ENCODE results near the gene IMMP2L. TPM values are rescaled to one million over a fixed set of nuclear protein-coding genes. Genes with fewer than 3 reads are reported as not detected.

IMMP2L gene
- total and polyA plus RNA-seq, 4 donors, result 7.3 to 21.1 (median 12.4) TPM

GRCh38 chr7:111168182-111168581 lies 394.1 kb downstream of the IMMP2L start:
- 73% methylated on average over 2 of the region's 2 CpGs for WGBS
- no peaks in the 10 kb centered on the region for H3K9me3 ChIP-seq (ENCODE audit: control insufficient read depth in 4 of 4, low read length in 3 of 4)
- H3K4me3 ChIP-seq (ENCODE audit: low read depth in 1 of 3, low read length in 3 of 3), result no peak overlapping the region
- H3K4me1 ChIP-seq (ENCODE audit: control insufficient read depth in 4 of 4, insufficient read depth in 4 of 4, low read length in 3 of 4), result no peaks in the 10 kb centered on the region
- TF ChIP-seq ATF3 (IDR thresholded peaks at IDR 0.05) (no peak), TAF1 (conservative IDR thresholded peaks at IDR 0.05) (no peak), JUND (IDR thresholded peaks at IDR 0.05) (no peak), HNF4A (conservative IDR thresholded peaks at IDR 0.05) (no peak), MAX (IDR thresholded peaks at IDR 0.05) (no peak), GABPA (IDR thresholded peaks at IDR 0.05 in 1 of 2, conservative IDR thresholded peaks at IDR 0.05 in 1 of 2) (no peak), FOXA1 (IDR thresholded peaks at IDR 0.05) (no peak), EGR1 (IDR thresholded peaks at IDR 0.05; ENCODE audit: low read depth in 2 of 2) (no peak), REST (IDR thresholded peaks at IDR 0.05) (no peak)
- H3K9ac ChIP-seq (ENCODE audit: low read depth in 1 of 2, low read length in 2 of 2), result no peak overlapping the region
- H3K27me3 ChIP-seq (ENCODE audit: control insufficient read depth in 4 of 4, insufficient read depth in 4 of 4, low read length in 3 of 4), result no peaks in the 10 kb centered on the region
- H3K36me3 ChIP-seq (ENCODE audit: control insufficient read depth in 4 of 4, insufficient read depth in 3 of 4, low read depth in 1 of 4, low read length in 3 of 4), result no peaks in the 10 kb centered on the region
- no peak overlapping the region for H3K27ac ChIP-seq (ENCODE audit: low read depth in 1 of 2, low read length in 2 of 2)
- no peak for DNase-seq (ENCODE audit: low spot score)

- 93% methylated on average over 1 of the region's 1 CpG for WGBS
- Histone ChIP-seq H3K4me1 (ENCODE audit: control insufficient read depth in 4 of 4, insufficient read depth in 4 of 4, low read length in 3 of 4) (no peaks in the 10 kb centered on the region), H3K36me3 (ENCODE audit: control insufficient read depth in 4 of 4, insufficient read depth in 3 of 4, low read depth in 1 of 4, low read length in 3 of 4) (no peaks in the 10 kb centered on the region), H3K27me3 (ENCODE audit: control insufficient read depth in 4 of 4, insufficient read depth in 4 of 4, low read length in 3 of 4) (no peaks in the 10 kb centered on the region), H3K9me3 (ENCODE audit: control insufficient read depth in 4 of 4, low read length in 3 of 4) (no peaks in the 10 kb centered on the region), H3K4me3 (ENCODE audit: low read depth in 1 of 3, low read length in 3 of 3) (no peak overlapping the region), H3K9ac (ENCODE audit: low read depth in 1 of 2, low read length in 2 of 2) (no peak overlapping the region), H3K27ac (ENCODE audit: low read depth in 1 of 2, low read length in 2 of 2) (no peak overlapping the region)
- TF ChIP-seq GABPA (IDR thresholded peaks at IDR 0.05 in 1 of 2, conservative IDR thresholded peaks at IDR 0.05 in 1 of 2), result no peak
- TF ChIP-seq RXRA (IDR thresholded peaks at IDR 0.05), result no peak
- no peak for TF ChIP-seq HNF4A (conservative IDR thresholded peaks at IDR 0.05)
- TF ChIP-seq ZBTB33 (IDR thresholded peaks at IDR 0.05), result no peak
- no peak for TF ChIP-seq CTCF (IDR thresholded peaks at IDR 0.05; ENCODE audit: low read depth, low read length, missing input control)
- no peak for TF ChIP-seq ATF3 (IDR thresholded peaks at IDR 0.05)
- no peak for TF ChIP-seq SP1 (IDR thresholded peaks at IDR 0.05)
- TF ChIP-seq HNF4G (IDR thresholded peaks at IDR 0.05), result no peak
- no peak for TF ChIP-seq EGR1 (IDR thresholded peaks at IDR 0.05; ENCODE audit: low read depth in 2 of 2)
- no peak for TF ChIP-seq JUND (IDR thresholded peaks at IDR 0.05)
- no peak for TF ChIP-seq NR2F2 (IDR thresholded peaks at IDR 0.05)
- no peak for TF ChIP-seq TAF1 (conservative IDR thresholded peaks at IDR 0.05)
- no peak for TF ChIP-seq REST (IDR thresholded peaks at IDR 0.05)
- no peak for TF ChIP-seq MAX (IDR thresholded peaks at IDR 0.05)
- TF ChIP-seq YY1 (IDR thresholded peaks at IDR 0.05), result no peak
- no peak for TF ChIP-seq FOXA2 (IDR thresholded peaks at IDR 0.05)
- DNase-seq (ENCODE audit: low spot score), result no peak
Measured at GRCh38 chr7:111164442-111164841, 397.9 kb downstream of the IMMP2L start.

Data from liver (tissue), 9 donors.